IPS DF 19.7 (cell line): ENCODE results near the gene FCRLA.
"Not testable (repeated sequence)": the region's sequence is repeated elsewhere in the genome, so short reads cannot be mapped to it uniquely, and the experiment has no call there.

Experiments
- DNase-seq: peaks from one replicate; pipeline ENCODE4 v3.0.0-alpha.2; 2013; ENCODE audit warnings: low read depth, low spot score

Gene FCRLA

GRCh38 chr1:161706482-161707347 lies at the start of gene FCRLA:
TSS of gene FCRLA (plus strand) at chr1:161707229. CDS start at chr1:161707265, 36 bp downstream.
- DNase-seq: no peak

GRCh38 chr1:161658524-161658923 lies 48.5 kb upstream of the FCRLA start:
- DNase-seq: not testable (repeated sequence)

GRCh38 chr1:161661660-161662311 lies 45.2 kb upstream of the FCRLA start:
- DNase-seq: not testable (repeated sequence)

- not testable (repeated sequence) for DNase-seq
Measured at GRCh38 chr1:161662684-161663339, 44.2 kb upstream of the FCRLA start, which contains the start of gene FCGR2B. TSS of gene FCGR2B (plus strand) at chr1:161663143. CDS start at chr1:161663242, 99 bp downstream.

- DNase-seq: not testable (repeated sequence)
Measured at GRCh38 chr1:161663569-161663968, 43.5 kb upstream of the FCRLA start.

GRCh38 chr1:161664689-161665088 lies 42.3 kb upstream of the FCRLA start:
- DNase-seq: not testable (repeated sequence)

- not testable (repeated sequence) for DNase-seq
Measured at GRCh38 chr1:161671045-161672020, 35.7 kb upstream of the FCRLA start.

GRCh38 chr1:161673437-161673836 lies 33.6 kb upstream of the FCRLA start:
- not testable (repeated sequence) for DNase-seq

- not testable (repeated sequence) for DNase-seq
Measured at GRCh38 chr1:161674447-161674846, 32.6 kb upstream of the FCRLA start.

- DNase-seq: not testable (repeated sequence)
Measured at GRCh38 chr1:161674908-161675307, 32.1 kb upstream of the FCRLA start.

- no peak for DNase-seq
Measured at GRCh38 chr1:161676441-161676840, 30.6 kb upstream of the FCRLA start.

- DNase-seq: no peak
Measured at GRCh38 chr1:161676958-161677689, 29.9 kb upstream of the FCRLA start.

- DNase-seq: no peak
Measured at GRCh38 chr1:161678500-161678899, 28.5 kb upstream of the FCRLA start.

GRCh38 chr1:161681879-161682278 lies 25.1 kb upstream of the FCRLA start:
- DNase-seq: no peak

GRCh38 chr1:161688946-161689345 lies 18.1 kb upstream of the FCRLA start:
- no peak for DNase-seq

GRCh38 chr1:161691846-161692245 lies 15.2 kb upstream of the FCRLA start:
- no peak for DNase-seq

GRCh38 chr1:161693020-161693712 lies 13.9 kb upstream of the FCRLA start:
- DNase-seq: not testable (repeated sequence)

- not testable (repeated sequence) for DNase-seq
Measured at GRCh38 chr1:161698302-161698701, 8.7 kb upstream of the FCRLA start.

- no peak for DNase-seq
Measured at GRCh38 chr1:161702250-161702649, 4.8 kb upstream of the FCRLA start.

- DNase-seq: no peak
Measured at GRCh38 chr1:161705537-161705936, 1.5 kb upstream of the FCRLA start.
